ENCODE measurements around the gene TTC1.

Gene TTC1

DNA sequence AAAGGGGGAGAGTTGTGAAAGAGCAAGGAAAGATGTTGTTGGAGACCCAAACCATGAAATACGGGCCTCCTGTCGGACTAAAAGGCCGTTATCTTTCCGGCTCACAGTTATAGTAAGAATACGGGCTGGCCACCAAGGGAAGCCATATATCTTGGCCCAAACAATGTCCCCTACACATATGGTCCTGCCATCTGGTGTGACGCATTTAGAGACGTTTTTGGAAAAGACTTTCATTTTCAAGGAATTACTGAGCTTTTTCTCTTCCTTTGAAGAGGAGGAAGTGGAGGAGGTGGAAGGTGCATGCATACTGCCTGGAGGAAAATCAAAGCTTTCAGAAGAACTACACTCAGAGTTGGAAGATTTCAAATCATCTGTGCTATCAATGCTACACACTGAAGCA is 83.6 kb downstream of the TTC1 start:
- TF ChIP-seq, protein P1, sequence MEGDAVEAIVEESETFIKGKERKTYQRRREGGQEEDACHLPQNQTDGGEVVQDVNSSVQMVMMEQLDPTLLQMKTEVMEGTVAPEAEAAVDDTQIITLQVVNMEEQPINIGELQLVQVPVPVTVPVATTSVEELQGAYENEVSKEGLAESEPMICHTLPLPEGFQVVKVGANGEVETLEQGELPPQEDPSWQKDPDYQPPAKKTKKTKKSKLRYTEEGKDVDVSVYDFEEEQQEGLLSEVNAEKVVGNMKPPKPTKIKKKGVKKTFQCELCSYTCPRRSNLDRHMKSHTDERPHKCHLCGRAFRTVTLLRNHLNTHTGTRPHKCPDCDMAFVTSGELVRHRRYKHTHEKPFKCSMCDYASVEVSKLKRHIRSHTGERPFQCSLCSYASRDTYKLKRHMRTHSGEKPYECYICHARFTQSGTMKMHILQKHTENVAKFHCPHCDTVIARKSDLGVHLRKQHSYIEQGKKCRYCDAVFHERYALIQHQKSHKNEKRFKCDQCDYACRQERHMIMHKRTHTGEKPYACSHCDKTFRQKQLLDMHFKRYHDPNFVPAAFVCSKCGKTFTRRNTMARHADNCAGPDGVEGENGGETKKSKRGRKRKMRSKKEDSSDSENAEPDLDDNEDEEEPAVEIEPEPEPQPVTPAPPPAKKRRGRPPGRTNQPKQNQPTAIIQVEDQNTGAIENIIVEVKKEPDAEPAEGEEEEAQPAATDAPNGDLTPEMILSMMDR (IDR thresholded peaks at IDR 0.05), result no peak

DNA sequence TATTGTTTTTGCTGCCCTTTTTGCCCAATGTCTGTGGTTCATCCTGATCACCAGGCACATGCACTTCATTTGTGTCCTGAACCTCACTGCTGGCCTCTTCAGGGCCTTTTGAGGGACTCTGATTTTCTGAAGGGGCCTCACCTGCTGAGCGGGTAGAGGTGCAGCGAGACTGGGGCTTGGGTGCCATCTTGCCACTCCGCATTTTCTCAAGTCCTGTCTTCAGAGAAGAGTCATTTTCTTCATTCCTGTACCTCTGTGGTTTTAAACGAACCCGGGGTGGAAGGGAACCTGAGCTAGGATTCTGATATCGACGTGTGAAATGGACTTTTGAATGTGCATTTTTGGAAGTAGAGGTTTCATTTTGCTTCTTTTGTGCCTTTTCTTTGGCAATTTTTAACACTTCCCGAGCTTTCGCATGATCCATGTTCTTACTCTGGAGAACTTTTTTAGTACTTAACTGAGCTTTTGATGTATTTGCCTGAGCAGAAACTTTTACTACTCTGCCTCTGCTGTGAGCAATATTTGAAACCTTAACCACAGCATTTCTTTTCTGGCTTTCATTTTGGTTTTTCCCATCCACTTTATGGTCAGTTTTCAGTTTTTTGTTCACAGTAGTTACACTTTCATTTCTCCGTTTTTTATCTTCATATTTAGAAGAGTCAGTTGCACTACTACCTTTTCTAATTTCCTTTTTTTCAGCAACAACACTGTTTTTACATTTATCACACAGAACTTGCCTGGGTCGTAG is 84.2 kb downstream of the TTC1 start:
- TF ChIP-seq, protein P1 (IDR thresholded peaks at IDR 0.05), result no peak

DNA sequence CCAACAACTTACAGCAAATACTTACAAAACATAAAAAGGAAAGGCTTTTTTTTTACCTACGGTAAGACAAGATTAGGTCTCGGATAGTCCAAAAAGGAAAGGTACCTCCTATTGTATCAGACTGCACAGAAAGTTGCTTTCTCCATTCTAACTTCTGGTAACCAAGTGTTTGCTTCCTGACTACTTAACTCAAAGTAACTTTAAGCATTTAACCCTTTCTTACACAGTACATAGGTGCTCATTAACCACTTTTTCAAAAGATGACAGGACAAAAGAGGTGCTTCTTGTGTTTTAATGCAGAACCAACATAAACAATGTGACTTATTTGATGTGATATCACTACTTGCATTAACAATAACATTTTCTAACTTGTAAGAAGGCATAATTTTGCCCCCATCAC is 87.2 kb downstream of the TTC1 start:
- TF ChIP-seq, protein P1 (IDR thresholded peaks at IDR 0.05), result no peak

DNA sequence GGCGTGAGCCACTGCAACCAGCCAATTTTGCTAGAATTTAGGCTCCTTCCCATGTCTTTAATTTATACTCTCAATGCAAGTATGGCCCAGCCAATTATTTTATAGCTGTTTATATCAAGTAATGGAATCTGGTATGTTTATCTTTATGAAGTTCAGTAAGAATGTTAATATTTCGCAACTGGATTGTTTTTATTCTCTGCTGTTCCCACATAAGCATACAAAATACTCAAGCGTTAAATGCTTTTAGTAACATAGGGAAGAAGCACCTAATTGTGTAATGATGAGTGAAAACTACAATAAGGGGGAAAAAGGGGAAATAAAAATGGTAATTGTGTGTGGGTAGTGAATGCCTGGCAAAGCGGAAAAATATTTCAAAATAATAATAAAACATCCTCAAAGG is 89.1 kb downstream of the TTC1 start:
- TF ChIP-seq, protein P1 (IDR thresholded peaks at IDR 0.05), result no peak

DNA sequence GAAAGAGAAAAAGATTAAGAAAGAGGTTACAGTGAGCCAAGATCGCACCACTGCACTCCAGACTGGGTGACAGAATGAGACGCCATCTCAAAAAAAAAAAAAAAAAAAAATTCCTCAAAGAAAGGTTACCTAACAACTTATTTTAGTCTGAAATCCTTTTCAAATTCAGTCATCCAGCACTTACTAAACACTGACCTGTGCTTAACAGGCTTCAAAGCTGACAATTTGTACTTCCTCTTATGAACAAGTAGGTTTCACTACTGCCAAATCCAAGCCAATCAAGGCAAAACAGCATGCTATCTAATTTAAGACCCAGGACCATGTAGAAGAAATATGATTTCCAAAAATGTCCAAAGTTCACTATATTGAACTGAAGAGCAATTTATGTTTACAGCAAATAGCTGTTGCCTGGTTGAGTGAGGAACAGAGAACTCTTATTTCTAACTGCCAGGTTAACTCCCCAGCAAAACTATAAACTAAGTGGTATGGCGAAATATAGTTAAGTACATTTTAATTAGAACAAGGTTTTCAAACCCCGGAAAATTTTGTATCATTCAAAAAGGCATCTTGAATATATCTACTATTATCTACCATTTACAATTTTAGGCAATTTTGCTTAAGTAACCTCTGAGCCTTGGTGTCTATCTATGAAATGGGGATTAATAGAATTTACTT is 96.9 kb downstream of the TTC1 start:
- TF ChIP-seq, protein P1 (IDR thresholded peaks at IDR 0.05), result no peak

DNA sequence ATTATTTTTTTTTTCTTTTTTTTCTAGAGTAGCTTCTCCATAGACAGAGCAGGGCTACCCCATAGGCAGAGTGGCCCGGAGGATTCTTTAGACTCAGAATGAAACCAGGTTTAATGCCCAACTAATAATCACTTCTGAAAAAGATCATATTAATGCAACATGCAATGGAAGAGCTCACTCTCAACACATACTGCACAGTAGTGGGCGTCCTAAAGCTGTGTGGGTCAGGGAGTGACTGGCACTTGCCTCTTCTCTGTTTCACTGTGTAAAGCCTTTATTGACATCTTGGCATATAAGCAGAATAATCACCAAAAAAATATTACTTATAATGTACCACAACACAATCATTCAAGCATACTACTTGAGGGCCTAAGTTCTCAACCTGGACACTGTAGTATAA is 99.2 kb downstream of the TTC1 start:
- TF ChIP-seq, protein P1 (IDR thresholded peaks at IDR 0.05), result no peak

Measured in LNCAP (cell line).